Measurements from ENCODE around the gene KCNJ12. TPM values are rescaled to one million over a fixed set of nuclear protein-coding genes. Genes with fewer than 3 reads are reported as not detected.
"Not testable (repeated sequence)": the region's sequence is repeated elsewhere in the genome, so short reads cannot be mapped to it uniquely, and the experiment has no call there.

KCNJ12 gene
- total RNA-seq, 1 experiment from 2014 or later = 2.3 TPM

DNA sequence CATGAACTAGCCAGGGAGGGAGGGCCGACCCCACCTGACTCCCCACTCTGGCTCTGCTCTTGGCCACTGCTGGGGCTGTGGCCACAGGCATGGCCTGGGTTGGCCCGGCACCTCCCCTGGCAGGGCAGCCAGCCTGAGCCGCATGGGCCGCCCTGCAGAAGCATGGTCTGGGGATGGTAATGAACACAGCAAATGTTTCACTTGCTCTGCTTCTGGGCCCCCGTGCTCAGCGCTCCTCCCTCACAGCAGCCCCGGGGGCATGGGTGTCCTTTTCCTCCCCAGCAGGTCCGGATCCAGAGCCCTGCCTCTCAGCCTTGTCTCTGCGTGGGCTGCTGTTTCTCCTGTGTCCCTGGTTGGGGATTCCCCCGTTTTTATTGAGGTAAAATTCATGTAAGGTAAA, 30.9 kb upstream of the KCNJ12 start:
- no peaks in the 10 kb centered on the region for H3K36me3 Mint-ChIP-seq
- TF ChIP-seq, protein P1, sequence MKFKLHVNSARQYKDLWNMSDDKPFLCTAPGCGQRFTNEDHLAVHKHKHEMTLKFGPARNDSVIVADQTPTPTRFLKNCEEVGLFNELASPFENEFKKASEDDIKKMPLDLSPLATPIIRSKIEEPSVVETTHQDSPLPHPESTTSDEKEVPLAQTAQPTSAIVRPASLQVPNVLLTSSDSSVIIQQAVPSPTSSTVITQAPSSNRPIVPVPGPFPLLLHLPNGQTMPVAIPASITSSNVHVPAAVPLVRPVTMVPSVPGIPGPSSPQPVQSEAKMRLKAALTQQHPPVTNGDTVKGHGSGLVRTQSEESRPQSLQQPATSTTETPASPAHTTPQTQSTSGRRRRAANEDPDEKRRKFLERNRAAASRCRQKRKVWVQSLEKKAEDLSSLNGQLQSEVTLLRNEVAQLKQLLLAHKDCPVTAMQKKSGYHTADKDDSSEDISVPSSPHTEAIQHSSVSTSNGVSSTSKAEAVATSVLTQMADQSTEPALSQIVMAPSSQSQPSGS (CRISPR knock-in tag; IDR thresholded peaks at IDR 0.05; ENCODE audit: borderline replicate concordance, low read depth) = no peak
- TF ChIP-seq, protein P2, sequence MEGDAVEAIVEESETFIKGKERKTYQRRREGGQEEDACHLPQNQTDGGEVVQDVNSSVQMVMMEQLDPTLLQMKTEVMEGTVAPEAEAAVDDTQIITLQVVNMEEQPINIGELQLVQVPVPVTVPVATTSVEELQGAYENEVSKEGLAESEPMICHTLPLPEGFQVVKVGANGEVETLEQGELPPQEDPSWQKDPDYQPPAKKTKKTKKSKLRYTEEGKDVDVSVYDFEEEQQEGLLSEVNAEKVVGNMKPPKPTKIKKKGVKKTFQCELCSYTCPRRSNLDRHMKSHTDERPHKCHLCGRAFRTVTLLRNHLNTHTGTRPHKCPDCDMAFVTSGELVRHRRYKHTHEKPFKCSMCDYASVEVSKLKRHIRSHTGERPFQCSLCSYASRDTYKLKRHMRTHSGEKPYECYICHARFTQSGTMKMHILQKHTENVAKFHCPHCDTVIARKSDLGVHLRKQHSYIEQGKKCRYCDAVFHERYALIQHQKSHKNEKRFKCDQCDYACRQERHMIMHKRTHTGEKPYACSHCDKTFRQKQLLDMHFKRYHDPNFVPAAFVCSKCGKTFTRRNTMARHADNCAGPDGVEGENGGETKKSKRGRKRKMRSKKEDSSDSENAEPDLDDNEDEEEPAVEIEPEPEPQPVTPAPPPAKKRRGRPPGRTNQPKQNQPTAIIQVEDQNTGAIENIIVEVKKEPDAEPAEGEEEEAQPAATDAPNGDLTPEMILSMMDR (IDR thresholded peaks at IDR 0.05) = no peak
- no peak for TF ChIP-seq TCF7 (CRISPR knock-in tag; IDR thresholded peaks at IDR 0.05; ENCODE audit: low read depth)
- TF ChIP-seq ESRRA (CRISPR knock-in tag; IDR thresholded peaks at IDR 0.05; ENCODE audit: borderline replicate concordance) = no peak
- no peak for TF ChIP-seq FOXJ3 (CRISPR knock-in tag; IDR thresholded peaks at IDR 0.05; ENCODE audit: borderline replicate concordance)
- TF ChIP-seq ZNF219 (CRISPR knock-in tag; IDR thresholded peaks at IDR 0.05; ENCODE audit: borderline replicate concordance) = no peak
- no peak for TF ChIP-seq CREM (CRISPR knock-in tag; IDR thresholded peaks at IDR 0.05)
- no peak for TF ChIP-seq TEAD4 (CRISPR knock-in tag; IDR thresholded peaks at IDR 0.05)
- no peak for TF ChIP-seq ETV6 (CRISPR knock-in tag; IDR thresholded peaks at IDR 0.05)
- TF ChIP-seq, protein P3, sequence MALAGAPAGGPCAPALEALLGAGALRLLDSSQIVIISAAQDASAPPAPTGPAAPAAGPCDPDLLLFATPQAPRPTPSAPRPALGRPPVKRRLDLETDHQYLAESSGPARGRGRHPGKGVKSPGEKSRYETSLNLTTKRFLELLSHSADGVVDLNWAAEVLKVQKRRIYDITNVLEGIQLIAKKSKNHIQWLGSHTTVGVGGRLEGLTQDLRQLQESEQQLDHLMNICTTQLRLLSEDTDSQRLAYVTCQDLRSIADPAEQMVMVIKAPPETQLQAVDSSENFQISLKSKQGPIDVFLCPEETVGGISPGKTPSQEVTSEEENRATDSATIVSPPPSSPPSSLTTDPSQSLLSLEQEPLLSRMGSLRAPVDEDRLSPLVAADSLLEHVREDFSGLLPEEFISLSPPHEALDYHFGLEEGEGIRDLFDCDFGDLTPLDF (CRISPR knock-in tag; IDR thresholded peaks at IDR 0.05) = no peak
- TF ChIP-seq FOXP1 (CRISPR knock-in tag; IDR thresholded peaks at IDR 0.05; ENCODE audit: borderline replicate concordance) = no peak
- TF ChIP-seq HMGA2 (CRISPR knock-in tag; IDR thresholded peaks at IDR 0.05) = no peak
- TF ChIP-seq CREB1 (CRISPR knock-in tag; IDR thresholded peaks at IDR 0.05) = no peak
- no peak for TF ChIP-seq RORB (CRISPR knock-in tag; IDR thresholded peaks at IDR 0.05)
- no peak for TF ChIP-seq ZNF317 (CRISPR knock-in tag; IDR thresholded peaks at IDR 0.05; ENCODE audit: borderline replicate concordance, low read depth)
- TF ChIP-seq NR1H2 (CRISPR knock-in tag; IDR thresholded peaks at IDR 0.05) = no peak
- TF ChIP-seq, protein P4, sequence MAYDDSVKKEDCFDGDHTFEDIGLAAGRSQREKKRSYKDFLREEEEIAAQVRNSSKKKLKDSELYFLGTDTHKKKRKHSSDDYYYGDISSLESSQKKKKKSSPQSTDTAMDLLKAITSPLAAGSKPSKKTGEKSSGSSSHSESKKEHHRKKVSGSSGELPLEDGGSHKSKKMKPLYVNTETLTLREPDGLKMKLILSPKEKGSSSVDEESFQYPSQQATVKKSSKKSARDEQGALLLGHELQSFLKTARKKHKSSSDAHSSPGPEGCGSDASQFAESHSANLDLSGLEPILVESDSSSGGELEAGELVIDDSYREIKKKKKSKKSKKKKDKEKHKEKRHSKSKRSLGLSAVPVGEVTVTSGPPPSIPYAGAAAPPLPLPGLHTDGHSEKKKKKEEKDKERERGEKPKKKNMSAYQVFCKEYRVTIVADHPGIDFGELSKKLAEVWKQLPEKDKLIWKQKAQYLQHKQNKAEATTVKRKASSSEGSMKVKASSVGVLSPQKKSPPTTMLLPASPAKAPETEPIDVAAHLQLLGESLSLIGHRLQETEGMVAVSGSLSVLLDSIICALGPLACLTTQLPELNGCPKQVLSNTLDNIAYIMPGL (CRISPR knock-in tag; IDR thresholded peaks at IDR 0.05) = no peak
- TF ChIP-seq, protein P5, sequence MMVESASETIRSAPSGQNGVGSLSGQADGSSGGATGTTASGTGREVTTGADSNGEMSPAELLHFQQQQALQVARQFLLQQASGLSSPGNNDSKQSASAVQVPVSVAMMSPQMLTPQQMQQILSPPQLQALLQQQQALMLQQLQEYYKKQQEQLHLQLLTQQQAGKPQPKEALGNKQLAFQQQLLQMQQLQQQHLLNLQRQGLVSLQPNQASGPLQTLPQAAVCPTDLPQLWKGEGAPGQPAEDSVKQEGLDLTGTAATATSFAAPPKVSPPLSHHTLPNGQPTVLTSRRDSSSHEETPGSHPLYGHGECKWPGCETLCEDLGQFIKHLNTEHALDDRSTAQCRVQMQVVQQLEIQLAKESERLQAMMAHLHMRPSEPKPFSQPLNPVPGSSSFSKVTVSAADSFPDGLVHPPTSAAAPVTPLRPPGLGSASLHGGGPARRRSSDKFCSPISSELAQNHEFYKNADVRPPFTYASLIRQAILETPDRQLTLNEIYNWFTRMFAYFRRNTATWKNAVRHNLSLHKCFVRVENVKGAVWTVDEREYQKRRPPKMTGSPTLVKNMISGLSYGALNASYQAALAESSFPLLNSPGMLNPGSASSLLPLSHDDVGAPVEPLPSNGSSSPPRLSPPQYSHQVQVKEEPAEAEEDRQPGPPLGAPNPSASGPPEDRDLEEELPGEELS (CRISPR knock-in tag; IDR thresholded peaks at IDR 0.05) = no peak
- TF ChIP-seq, protein P6, sequence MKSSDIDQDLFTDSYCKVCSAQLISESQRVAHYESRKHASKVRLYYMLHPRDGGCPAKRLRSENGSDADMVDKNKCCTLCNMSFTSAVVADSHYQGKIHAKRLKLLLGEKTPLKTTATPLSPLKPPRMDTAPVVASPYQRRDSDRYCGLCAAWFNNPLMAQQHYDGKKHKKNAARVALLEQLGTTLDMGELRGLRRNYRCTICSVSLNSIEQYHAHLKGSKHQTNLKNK (CRISPR knock-in tag; IDR thresholded peaks at IDR 0.05) = no peak
- POLR2A ChIA-PET = interaction anchor here (0.7 kb wide), 1 partner anchor 15 kb away, joined by 5 read pairs; no protein-coding TSS in a partner anchor
- H3K27ac Mint-ChIP-seq = no peak overlapping the region
- CTCF ChIA-PET = no interaction called here
- H3K4me1 Mint-ChIP-seq = no peaks in the 10 kb centered on the region
- DNase-seq (ENCODE audit: low spot score) = no peak
- H3K4me3 Mint-ChIP-seq = no peak overlapping the region
- no peaks in the 10 kb centered on the region for H3K27me3 Mint-ChIP-seq (ENCODE audit: low read depth)
- ATAC-seq = no peak
- H3K9me3 Mint-ChIP-seq = no peaks in the 10 kb centered on the region

DNA sequence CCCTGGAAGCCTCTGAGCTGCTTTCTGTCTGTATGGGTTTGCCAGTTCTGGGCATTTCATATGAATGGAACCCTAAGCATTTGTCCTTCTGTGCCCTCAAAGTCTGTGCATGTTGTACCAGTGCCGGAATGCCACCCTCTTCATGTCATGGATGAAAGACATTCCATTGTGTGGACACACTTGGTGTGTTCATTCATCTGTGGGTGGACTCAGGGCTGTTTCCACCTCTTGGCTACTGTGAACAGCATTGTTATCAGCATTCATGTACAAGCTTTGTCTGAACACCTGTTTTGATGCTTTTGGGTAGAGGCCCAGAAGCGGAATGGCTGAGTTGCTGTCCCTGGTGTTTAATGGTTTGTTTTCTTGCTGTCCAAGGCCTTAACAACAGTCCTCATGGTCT, 30.1 kb upstream of the KCNJ12 start:
- H3K9me3 Mint-ChIP-seq; H3K4me3 Mint-ChIP-seq; H3K27ac Mint-ChIP-seq; H3K27me3 Mint-ChIP-seq (ENCODE audit: low read depth); H3K36me3 Mint-ChIP-seq; DNase-seq (ENCODE audit: low spot score); H3K4me1 Mint-ChIP-seq; CTCF ChIA-PET; ATAC-seq: not testable (repeated sequence)
- POLR2A ChIA-PET = interaction anchor here (0.7 kb wide), 1 partner anchor 14 kb away, joined by 5 read pairs; no protein-coding TSS in a partner anchor

DNA sequence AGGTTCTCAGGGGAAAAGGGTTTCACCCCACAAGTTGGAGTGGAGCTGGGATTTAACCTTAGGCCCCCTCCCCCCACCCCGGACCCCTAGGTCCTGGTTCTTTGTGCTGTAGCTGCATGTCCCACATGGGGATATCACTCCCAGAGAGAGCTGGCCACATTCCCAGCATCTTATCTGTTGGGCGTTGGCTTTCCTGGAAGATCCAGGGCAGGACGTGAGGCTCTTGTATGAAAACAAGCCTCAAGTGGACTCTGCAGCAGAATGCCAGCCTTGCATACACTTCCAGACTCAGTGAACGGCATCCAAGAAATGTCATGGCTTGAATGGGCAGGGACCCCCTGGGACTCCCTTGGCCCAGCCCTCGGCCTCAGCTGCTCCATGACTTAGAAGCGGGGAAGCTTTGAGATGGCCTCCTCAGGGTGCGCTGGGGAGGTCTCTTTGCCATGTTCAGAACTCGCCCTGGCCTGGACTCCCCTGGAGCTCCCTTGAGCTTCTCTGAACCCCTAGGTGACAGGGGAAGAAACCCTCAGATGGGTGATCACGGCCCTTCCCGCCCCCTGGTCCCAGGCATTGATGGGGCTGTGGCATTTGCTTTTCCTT, 29.4 kb upstream of the KCNJ12 start:
- H3K4me3 Mint-ChIP-seq; H3K9me3 Mint-ChIP-seq; DNase-seq (ENCODE audit: low spot score); POLR2A ChIA-PET; ATAC-seq; H3K27ac Mint-ChIP-seq; CTCF ChIA-PET; H3K4me1 Mint-ChIP-seq; H3K27me3 Mint-ChIP-seq (ENCODE audit: low read depth); H3K36me3 Mint-ChIP-seq: not testable (repeated sequence)

DNA sequence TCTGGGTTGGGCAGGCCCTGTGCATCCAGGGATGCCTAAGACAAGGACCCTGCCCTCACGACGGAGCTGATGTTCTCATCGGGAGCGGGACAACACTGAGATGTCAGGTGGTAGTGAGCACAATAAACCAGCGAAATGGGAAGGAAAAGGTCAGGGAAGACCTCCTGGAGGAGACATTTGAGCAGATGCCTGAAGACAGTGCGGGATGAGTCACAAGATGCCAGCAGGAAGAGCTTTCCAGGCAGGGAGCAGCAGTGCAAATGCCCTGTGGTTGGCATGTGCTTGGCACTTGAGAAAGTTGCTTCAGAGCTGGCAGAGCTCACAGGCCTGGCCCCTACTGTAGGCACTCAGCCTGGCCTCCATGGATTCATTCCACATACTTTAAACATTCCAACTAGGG, 28.5 kb upstream of the KCNJ12 start:
- POLR2A ChIA-PET; H3K36me3 Mint-ChIP-seq; DNase-seq (ENCODE audit: low spot score); H3K4me3 Mint-ChIP-seq; H3K27me3 Mint-ChIP-seq (ENCODE audit: low read depth); H3K9me3 Mint-ChIP-seq; H3K4me1 Mint-ChIP-seq; H3K27ac Mint-ChIP-seq; ATAC-seq; CTCF ChIA-PET: not testable (repeated sequence)
